ENCODE measurements around the gene TSPAN14. TPM values are rescaled to one million over a fixed set of nuclear protein-coding genes. Genes with fewer than 3 reads are reported as not detected.

The TSPAN14 gene
- total and polyA plus RNA-seq, 2 of the 13 experiments (the other 11 are each of a cell fraction or from before 2014, with no cell fraction given), result 24.1 to 80.6 TPM

DNA sequence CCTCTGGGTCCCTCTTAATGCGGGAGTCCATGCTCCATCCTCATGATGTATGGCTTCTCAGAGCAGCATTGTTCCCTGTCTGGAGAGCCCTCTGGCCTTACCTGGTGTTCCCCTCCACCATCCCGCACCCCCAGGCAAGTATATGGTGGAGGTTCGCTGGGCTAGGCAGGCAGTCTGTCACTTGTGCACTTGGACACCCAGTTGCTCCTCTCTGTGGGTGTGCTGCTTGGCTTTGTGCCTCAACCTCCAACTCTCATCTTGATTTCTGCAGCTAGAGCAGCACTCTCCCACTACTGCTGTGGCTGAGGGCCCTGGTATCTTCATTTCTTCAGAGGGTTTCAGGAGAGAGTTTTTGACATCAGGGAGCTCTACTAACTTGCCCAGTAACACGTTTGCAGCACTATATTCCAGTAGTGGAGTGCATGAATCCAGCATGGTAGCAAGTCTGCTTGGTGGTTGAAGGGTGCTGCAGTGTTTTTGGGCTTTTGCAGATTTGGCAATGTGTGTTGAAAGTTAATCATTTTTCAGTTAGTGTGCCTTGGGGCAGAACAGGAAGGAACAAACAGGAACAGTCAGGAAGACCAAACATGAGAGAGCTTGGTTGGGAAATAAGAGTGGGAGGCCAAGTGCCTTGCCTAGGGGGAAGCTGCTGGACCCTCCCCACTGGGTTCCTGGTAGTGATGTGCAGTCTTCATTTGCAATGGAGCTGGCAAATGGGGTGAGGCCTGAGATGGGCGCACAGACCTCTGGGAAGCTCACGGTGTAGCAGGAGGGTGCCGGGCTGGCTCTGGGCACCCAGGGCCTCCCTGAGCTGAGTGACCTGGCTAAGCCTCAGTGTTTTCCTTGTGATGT, 37.4 kb downstream of the TSPAN14 start (continued):
- TF ChIP-seq HDAC1 (CRISPR knock-in tag; IDR thresholded peaks at IDR 0.05) (peak; percentile 35; the same call in 1 of the 2 replicates), PHF21A (CRISPR knock-in tag; IDR thresholded peaks at IDR 0.05) (peak; percentile 88), CEBPB (IDR thresholded peaks at IDR 0.05; ENCODE audit: borderline replicate concordance, low read depth, low read length) (peak; percentile 53; the same call in 1 of the 2 replicates), SMAD3 (CRISPR knock-in tag; IDR thresholded peaks at IDR 0.05) (no peak), RCOR2 (CRISPR knock-in tag; IDR thresholded peaks at IDR 0.05) (peak; percentile 86), ZNF761 (CRISPR knock-in tag; conservative IDR thresholded peaks at IDR 0.05) (no peak), ZBTB21 (CRISPR knock-in tag; IDR thresholded peaks at IDR 0.05) (no peak), SP5 (CRISPR knock-in tag; IDR thresholded peaks at IDR 0.05; ENCODE audit: borderline replicate concordance, low read depth) (peak; percentile 27; the same call in 1 of the 2 replicates), HOXA3 (CRISPR knock-in tag; IDR thresholded peaks at IDR 0.05) (peak; percentile 52; the same call in 1 of the 2 replicates), SNAPC2 (CRISPR knock-in tag; IDR thresholded peaks at IDR 0.05) (no peak), EP300 (IDR thresholded peaks at IDR 0.05; ENCODE audit: low read depth in 2 of 2, low read length in 2 of 2) (peak in 1 of 2 experiments; percentile 89; a peak in 2 of 4 replicates), EP300 (CRISPR knock-in tag; IDR thresholded peaks at IDR 0.05; ENCODE audit: borderline replicate concordance) (peak; percentile 94), DNMT3B (CRISPR knock-in tag; conservative IDR thresholded peaks at IDR 0.05) (no peak), GATAD2A (CRISPR knock-in tag; IDR thresholded peaks at IDR 0.05) (peak; percentile 82), ATM (IDR thresholded peaks at IDR 0.05; ENCODE audit: borderline replicate concordance) (no peak), ZNF850 (CRISPR knock-in tag; conservative IDR thresholded peaks at IDR 0.05) (no peak)
- TF ChIP-seq, protein P1, sequence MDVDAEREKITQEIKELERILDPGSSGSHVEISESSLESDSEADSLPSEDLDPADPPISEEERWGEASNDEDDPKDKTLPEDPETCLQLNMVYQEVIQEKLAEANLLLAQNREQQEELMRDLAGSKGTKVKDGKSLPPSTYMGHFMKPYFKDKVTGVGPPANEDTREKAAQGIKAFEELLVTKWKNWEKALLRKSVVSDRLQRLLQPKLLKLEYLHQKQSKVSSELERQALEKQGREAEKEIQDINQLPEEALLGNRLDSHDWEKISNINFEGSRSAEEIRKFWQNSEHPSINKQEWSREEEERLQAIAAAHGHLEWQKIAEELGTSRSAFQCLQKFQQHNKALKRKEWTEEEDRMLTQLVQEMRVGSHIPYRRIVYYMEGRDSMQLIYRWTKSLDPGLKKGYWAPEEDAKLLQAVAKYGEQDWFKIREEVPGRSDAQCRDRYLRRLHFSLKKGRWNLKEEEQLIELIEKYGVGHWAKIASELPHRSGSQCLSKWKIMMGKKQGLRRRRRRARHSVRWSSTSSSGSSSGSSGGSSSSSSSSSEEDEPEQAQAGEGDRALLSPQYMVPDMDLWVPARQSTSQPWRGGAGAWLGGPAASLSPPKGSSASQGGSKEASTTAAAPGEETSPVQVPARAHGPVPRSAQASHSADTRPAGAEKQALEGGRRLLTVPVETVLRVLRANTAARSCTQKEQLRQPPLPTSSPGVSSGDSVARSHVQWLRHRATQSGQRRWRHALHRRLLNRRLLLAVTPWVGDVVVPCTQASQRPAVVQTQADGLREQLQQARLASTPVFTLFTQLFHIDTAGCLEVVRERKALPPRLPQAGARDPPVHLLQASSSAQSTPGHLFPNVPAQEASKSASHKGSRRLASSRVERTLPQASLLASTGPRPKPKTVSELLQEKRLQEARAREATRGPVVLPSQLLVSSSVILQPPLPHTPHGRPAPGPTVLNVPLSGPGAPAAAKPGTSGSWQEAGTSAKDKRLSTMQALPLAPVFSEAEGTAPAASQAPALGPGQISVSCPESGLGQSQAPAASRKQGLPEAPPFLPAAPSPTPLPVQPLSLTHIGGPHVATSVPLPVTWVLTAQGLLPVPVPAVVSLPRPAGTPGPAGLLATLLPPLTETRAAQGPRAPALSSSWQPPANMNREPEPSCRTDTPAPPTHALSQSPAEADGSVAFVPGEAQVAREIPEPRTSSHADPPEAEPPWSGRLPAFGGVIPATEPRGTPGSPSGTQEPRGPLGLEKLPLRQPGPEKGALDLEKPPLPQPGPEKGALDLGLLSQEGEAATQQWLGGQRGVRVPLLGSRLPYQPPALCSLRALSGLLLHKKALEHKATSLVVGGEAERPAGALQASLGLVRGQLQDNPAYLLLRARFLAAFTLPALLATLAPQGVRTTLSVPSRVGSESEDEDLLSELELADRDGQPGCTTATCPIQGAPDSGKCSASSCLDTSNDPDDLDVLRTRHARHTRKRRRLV (CRISPR knock-in tag; IDR thresholded peaks at IDR 0.05), result no peak
- TF ChIP-seq, protein P2, sequence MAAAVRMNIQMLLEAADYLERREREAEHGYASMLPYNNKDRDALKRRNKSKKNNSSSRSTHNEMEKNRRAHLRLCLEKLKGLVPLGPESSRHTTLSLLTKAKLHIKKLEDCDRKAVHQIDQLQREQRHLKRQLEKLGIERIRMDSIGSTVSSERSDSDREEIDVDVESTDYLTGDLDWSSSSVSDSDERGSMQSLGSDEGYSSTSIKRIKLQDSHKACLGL (CRISPR knock-in tag; IDR thresholded peaks at IDR 0.05), result no peak
- TF ChIP-seq, protein P3, sequence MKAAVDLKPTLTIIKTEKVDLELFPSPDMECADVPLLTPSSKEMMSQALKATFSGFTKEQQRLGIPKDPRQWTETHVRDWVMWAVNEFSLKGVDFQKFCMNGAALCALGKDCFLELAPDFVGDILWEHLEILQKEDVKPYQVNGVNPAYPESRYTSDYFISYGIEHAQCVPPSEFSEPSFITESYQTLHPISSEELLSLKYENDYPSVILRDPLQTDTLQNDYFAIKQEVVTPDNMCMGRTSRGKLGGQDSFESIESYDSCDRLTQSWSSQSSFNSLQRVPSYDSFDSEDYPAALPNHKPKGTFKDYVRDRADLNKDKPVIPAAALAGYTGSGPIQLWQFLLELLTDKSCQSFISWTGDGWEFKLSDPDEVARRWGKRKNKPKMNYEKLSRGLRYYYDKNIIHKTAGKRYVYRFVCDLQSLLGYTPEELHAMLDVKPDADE (CRISPR knock-in tag; IDR thresholded peaks at IDR 0.05), result no peak
- TF ChIP-seq, protein P4, sequence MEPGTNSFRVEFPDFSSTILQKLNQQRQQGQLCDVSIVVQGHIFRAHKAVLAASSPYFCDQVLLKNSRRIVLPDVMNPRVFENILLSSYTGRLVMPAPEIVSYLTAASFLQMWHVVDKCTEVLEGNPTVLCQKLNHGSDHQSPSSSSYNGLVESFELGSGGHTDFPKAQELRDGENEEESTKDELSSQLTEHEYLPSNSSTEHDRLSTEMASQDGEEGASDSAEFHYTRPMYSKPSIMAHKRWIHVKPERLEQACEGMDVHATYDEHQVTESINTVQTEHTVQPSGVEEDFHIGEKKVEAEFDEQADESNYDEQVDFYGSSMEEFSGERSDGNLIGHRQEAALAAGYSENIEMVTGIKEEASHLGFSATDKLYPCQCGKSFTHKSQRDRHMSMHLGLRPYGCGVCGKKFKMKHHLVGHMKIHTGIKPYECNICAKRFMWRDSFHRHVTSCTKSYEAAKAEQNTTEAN (CRISPR knock-in tag; conservative IDR thresholded peaks at IDR 0.05), result 0 out of 2 replicates have a peak, but pooled peaks have one; percentile 15
